Caco-2 (cell line): ENCODE data around the gene ANKRD44. TPM values are rescaled to one million over a fixed set of nuclear protein-coding genes. Genes with fewer than 3 reads are reported as not detected.

Experiments
- BruUV-seq: library from RNA; stranded (reverse); fragments of 400-500 nt; replicated peaks from 2 replicates; lab custom pipeline; 2021; lab: Mats Ljungman, UMichigan
- CTCF ChIA-PET: fragments of 300-600 bp; sonication (Branson Sonifier 250); formaldehyde crosslinking; loops from one replicate; lab custom pipeline; 2022; ENCODE audit warnings: antibody characterized with exemption; lab: Charles Lee
- POLR2A ChIA-PET: fragments of 300-600 bp; sonication (Branson Sonifier 250); formaldehyde crosslinking; loops from one replicate; lab custom pipeline; 2022; ENCODE audit warnings: antibody characterized with exemption; lab: Charles Lee
- DNase-seq, 2 experiments: peaks; one replicate each; pipeline versions ENCODE4 v3.0.0 to v3.0.0-alpha.2; 2020 to 2022
- H3K27me3 ChIP-seq: replicated peaks from 2 replicates; pipeline ENCODE4 v1.6.0; 2011; ENCODE audit warnings: low read length; ENCODE audit not compliant: control insufficient read depth, insufficient read depth
- H3K36me3 ChIP-seq: 2 replicates; pipeline ENCODE4 v1.5.1; 2011; ENCODE audit warnings: low read length; ENCODE audit not compliant: control insufficient read depth, insufficient read depth
- H3K4me1 ChIP-seq: fragments of 250-450 bp; sonication (Bioruptor Pico); 2 replicates; pipeline ENCODE4 v1.5.1; 2020; ENCODE audit warnings: mild to moderate bottlenecking
- H3K4me3 ChIP-seq: 2 replicates; pipeline ENCODE4 v1.5.1; 2011; ENCODE audit warnings: low read depth, mild to moderate bottlenecking, control low read depth, low read length
- H3K9me3 ChIP-seq: fragments of 250-450 bp; sonication (Bioruptor Pico); 2 replicates; pipeline ENCODE4 v1.5.1; 2020; ENCODE audit warnings: mild to moderate bottlenecking, moderate library complexity
- H3K27ac Mint-ChIP-seq: one replicate; pipeline ENCODE4 v1.8.0; 2022; ENCODE audit warnings: mixed read lengths; ENCODE audit not compliant: unreplicated experiment
- H3K27me3 Mint-ChIP-seq: one replicate; pipeline ENCODE4 v1.8.0; 2022; ENCODE audit warnings: mixed read lengths; ENCODE audit not compliant: insufficient read depth, unreplicated experiment
- H3K36me3 Mint-ChIP-seq: one replicate; pipeline ENCODE4 v1.8.0; 2022; ENCODE audit warnings: mild to moderate bottlenecking, mixed read lengths; ENCODE audit not compliant: insufficient read depth, unreplicated experiment
- H3K4me1 Mint-ChIP-seq: one replicate; pipeline ENCODE4 v1.8.0; 2022; ENCODE audit warnings: low read depth, mixed read lengths; ENCODE audit not compliant: unreplicated experiment
- H3K4me3 Mint-ChIP-seq: one replicate; pipeline ENCODE4 v1.8.0; 2022; ENCODE audit warnings: mild to moderate bottlenecking, moderate library complexity, mixed read lengths; ENCODE audit not compliant: unreplicated experiment
- H3K9me3 Mint-ChIP-seq: one replicate; pipeline ENCODE4 v1.8.0; 2022; ENCODE audit warnings: mixed read lengths; ENCODE audit not compliant: unreplicated experiment
- CTCF ChIP-seq, 2 experiments: fragments of 200-600 bp in 1 of 2; IDR thresholded peaks; 1 replicate in 1 of 2; 2 replicates in 1 of 2; pipeline versions ENCODE4 v1.5.1 to v1.8.0; 2011 to 2022; ENCODE audit warnings: antibody characterized with exemption in 1 of 2, control low read depth in 1 of 2, inconsistent platforms in 1 of 2, low read depth in 1 of 2, low read length in 1 of 2, mild to moderate bottlenecking in 1 of 2, moderate library complexity in 1 of 2; ENCODE audit not compliant: insufficient read depth in 1 of 2, severe bottlenecking in 1 of 2, unreplicated experiment in 1 of 2
- intact Hi-C: fragments of 100-400 bp; cut with micrococcal nuclease; formaldehyde crosslinking; loops from one replicate; pipeline ENCODE4 v1.10.0; 2022; ENCODE audit not compliant: unreplicated experiment
- total RNA-seq: library from RNA; stranded (reverse); gene quantifications from 2 replicates; pipeline ENCODE4 v1.2.3, GENCODE V29; 2022

Gene ANKRD44
- total RNA-seq, 1 experiment from 2014 or later: 1.0 TPM

GRCh38 chr2:197300139-197300538, 10.4 kb downstream of the ANKRD44 start:
- Histone ChIP-seq H3K27me3 (no peaks in the 10 kb centered on the region), H3K4me1 (0 out of 2 replicates have a peak, but pooled peaks cover 6% of the 10 kb centered on the region), H3K36me3 (no peaks in the 10 kb centered on the region), H3K4me3 (no peak overlapping the region), H3K9me3 (no peaks in the 10 kb centered on the region)
- intact Hi-C loops: no loop called here
- H3K27me3 Mint-ChIP-seq: peaks cover 15% of the 10 kb centered on the region
- no peaks in the 10 kb centered on the region for H3K9me3 Mint-ChIP-seq
- DNase-seq: no peak
- H3K36me3 Mint-ChIP-seq: no peaks in the 10 kb centered on the region
- no peak for TF ChIP-seq CTCF (IDR thresholded peaks at IDR 0.05; ENCODE audit: insufficient read depth in 1 of 2, low read depth in 1 of 2, low read length in 1 of 2, severe bottlenecking in 1 of 2, unreplicated experiment in 1 of 2)
- ChIA-PET POLR2A (no interaction called here), CTCF (no interaction called here)
- H3K27ac Mint-ChIP-seq: no peak overlapping the region
- H3K4me1 Mint-ChIP-seq: no peaks in the 10 kb centered on the region
- no TSS peak for BruUV-seq
- no peak overlapping the region for H3K4me3 Mint-ChIP-seq

- BruUV-seq: no TSS peak
- Mint-ChIP-seq H3K27me3 (peaks cover 14% of the 10 kb centered on the region), H3K9me3 (no peaks in the 10 kb centered on the region), H3K4me3 (no peak overlapping the region), H3K4me1 (no peaks in the 10 kb centered on the region), H3K27ac (no peak overlapping the region), H3K36me3 (no peaks in the 10 kb centered on the region)
- Histone ChIP-seq H3K4me3 (no peak overlapping the region), H3K27me3 (no peaks in the 10 kb centered on the region), H3K36me3 (no peaks in the 10 kb centered on the region), H3K4me1 (0 out of 2 replicates have a peak, but pooled peaks cover 6% of the 10 kb centered on the region), H3K9me3 (no peaks in the 10 kb centered on the region)
- ChIA-PET POLR2A (no interaction called here), CTCF (no interaction called here)
- intact Hi-C loops: no loop called here
- TF ChIP-seq CTCF (IDR thresholded peaks at IDR 0.05; ENCODE audit: insufficient read depth in 1 of 2, low read depth in 1 of 2, low read length in 1 of 2, severe bottlenecking in 1 of 2, unreplicated experiment in 1 of 2): no peak
- DNase-seq: no peak
Observed at GRCh38 chr2:197298609-197299008, 12.0 kb downstream of the ANKRD44 start.

- POLR2A ChIA-PET: no interaction called here
Observed at GRCh38 chr2:197297772-197298318, 12.7 kb downstream of the ANKRD44 start.

More at GRCh38 chr2:197297772-197298318, 12.7 kb downstream of the ANKRD44 start:
- Histone ChIP-seq H3K4me3 (no peak overlapping the region), H3K4me1 (0 out of 2 replicates have a peak, but pooled peaks cover 6% of the 10 kb centered on the region), H3K9me3 (no peaks in the 10 kb centered on the region), H3K27me3 (no peaks in the 10 kb centered on the region), H3K36me3 (no peaks in the 10 kb centered on the region)
- no peak for TF ChIP-seq CTCF (IDR thresholded peaks at IDR 0.05; ENCODE audit: insufficient read depth in 1 of 2, low read depth in 1 of 2, low read length in 1 of 2, severe bottlenecking in 1 of 2, unreplicated experiment in 1 of 2)
- DNase-seq: no peak
- H3K4me3 Mint-ChIP-seq: no peak overlapping the region
- H3K27me3 Mint-ChIP-seq: peaks cover 16% of the 10 kb centered on the region
- CTCF ChIA-PET: no interaction called here
- H3K27ac Mint-ChIP-seq: no peak overlapping the region
- no peaks in the 10 kb centered on the region for H3K9me3 Mint-ChIP-seq
- BruUV-seq: no TSS peak
- no peaks in the 10 kb centered on the region for H3K4me1 Mint-ChIP-seq
- no peaks in the 10 kb centered on the region for H3K36me3 Mint-ChIP-seq
- intact Hi-C loops: no loop called here
